RKO (cell line): ENCODE measurements around the gene GINS2.

Experiments used
- DNase-seq: peaks from one replicate; pipeline ENCODE4 v3.0.0-alpha.2; 2016; ENCODE audit warnings: low spot score

The GINS2 gene

GRCh38 chr16:85689950-85690320 lies 1.2 kb upstream of the GINS2 start:
- no peak for DNase-seq

- DNase-seq, result no peak
These were observed 663 bp upstream of the GINS2 start for GRCh38 chr16:85689285-85689949.

- no peak for DNase-seq
These were observed 893 bp downstream of the GINS2 start for GRCh38 chr16:85687651-85688471.

- peak; percentile 40 for DNase-seq
These were observed 1.7 kb downstream of the GINS2 start for GRCh38 chr16:85686912-85687591.

- DNase-seq, result no peak
These were observed 3.5 kb downstream of the GINS2 start for GRCh38 chr16:85685251-85685650.

- no peak for DNase-seq
These were observed 5.4 kb downstream of the GINS2 start for GRCh38 chr16:85683363-85683762.

- no peak for DNase-seq
These were observed 6.2 kb downstream of the GINS2 start for GRCh38 chr16:85682516-85682915.

GRCh38 chr16:85681255-85681654 lies 7.5 kb downstream of the GINS2 start:
- DNase-seq, result no peak

GRCh38 chr16:85680352-85680944 lies 8.3 kb downstream of the GINS2 start:
- no peak for DNase-seq

- no peak for DNase-seq
These were observed 8.9 kb downstream of the GINS2 start for GRCh38 chr16:85679870-85680269.

GRCh38 chr16:85678821-85679220 lies 9.9 kb downstream of the GINS2 start:
- no peak for DNase-seq

- DNase-seq, result no peak
These were observed 10.7 kb downstream of the GINS2 start for GRCh38 chr16:85678016-85678415.

GRCh38 chr16:85677383-85677967 lies 11.3 kb downstream of the GINS2 start:
- no peak for DNase-seq

- DNase-seq, result no peak
These were observed 12.3 kb downstream of the GINS2 start for GRCh38 chr16:85676466-85676865.

GRCh38 chr16:85675251-85675874 lies 13.4 kb downstream of the GINS2 start:
- peak; percentile 54 for DNase-seq

GRCh38 chr16:85674828-85675227 lies 13.9 kb downstream of the GINS2 start:
- DNase-seq, result no peak

- DNase-seq, result no peak
These were observed 14.4 kb downstream of the GINS2 start for GRCh38 chr16:85674418-85674755.

GRCh38 chr16:85673529-85674417 lies 15.0 kb downstream of the GINS2 start:
- no peak for DNase-seq

- no peak for DNase-seq
These were observed 17.9 kb downstream of the GINS2 start for GRCh38 chr16:85670840-85671239.

GRCh38 chr16:85668676-85669424 lies 19.9 kb downstream of the GINS2 start:
- no peak for DNase-seq
